A549 (cell line): ENCODE measurements around the gene RIMBP2. TPM values are rescaled to one million over a fixed set of nuclear protein-coding genes. Genes with fewer than 3 reads are reported as not detected.
"Not testable (repeated sequence)": the region's sequence is repeated elsewhere in the genome, so short reads cannot be mapped to it uniquely, and the experiment has no call there.

Experiments used
- ATAC-seq, 2 experiments: fragments of 200-7000 bp in 1 of 2; fragments of >200 bp in 1 of 2; cut with Nextera tagmentation in 1 of 2; cut with Tn5 transposase in 1 of 2; 3 replicates each; pipeline versions ENCODE4 v1.8.0 to v1.9.1; 2018 to 2020; ENCODE audit warnings: mild to moderate bottlenecking in 1 of 2, moderate library complexity in 1 of 2
- CTCF ChIA-PET: fragments of 300-600 bp; sonication (Branson Sonifier 250); formaldehyde crosslinking; extraction: SDS; loops from one replicate; lab custom pipeline; 2021; ENCODE audit warnings: antibody characterized with exemption, inconsistent platforms; lab: Yijun Ruan, JAX
- POLR2A ChIA-PET: fragments of 350-600 bp; formaldehyde crosslinking; extraction: SDS; loops from one replicate; lab custom pipeline; 2021; ENCODE audit warnings: antibody characterized with exemption, inconsistent platforms; lab: Yijun Ruan, JAX
- DNase-seq, 2 experiments: peaks; one replicate each; pipeline versions ENCODE4 v3.0.0 to v3.0.0-alpha.2; 2011 to 2016; ENCODE audit warnings: low read depth in 1 of 2, low spot score in 1 of 2
- FAIRE-seq: peaks from 2 replicates; lab custom pipeline; 2011; peaks lifted over from hg19 to GRCh38; lab: Jason Lieb, UNC
- H3K27ac ChIP-seq, 2 experiments: fragments of >200 bp; sonication (Bioruptor Twin); formaldehyde crosslinking; 3 replicates each; pipeline ENCODE4 v1.5.1; 2016 to 2017
- H3K4me1 ChIP-seq: fragments of >200 bp; sonication (Bioruptor Twin); formaldehyde crosslinking; 3 replicates; pipeline ENCODE4 v1.6.1; 2016
- H3K4me2 ChIP-seq: fragments of >200 bp; sonication (Bioruptor Twin); formaldehyde crosslinking; 3 replicates; pipeline ENCODE4 v1.6.1; 2016
- H3K4me3 ChIP-seq: fragments of >200 bp; sonication (Bioruptor Twin); formaldehyde crosslinking; 3 replicates; pipeline ENCODE4 v1.5.1; 2016
- H3K9me3 ChIP-seq: fragments of >200 bp; sonication (Bioruptor Twin); formaldehyde crosslinking; 3 replicates; pipeline ENCODE4 v1.6.1; 2016
- CBX8 ChIP-seq: fragments of 200-600 bp; sonication (generic); IDR thresholded peaks from 2 replicates; pipeline ENCODE4 v1.6.1; 2016
- CHD4 ChIP-seq: fragments of 200-600 bp; sonication (generic); IDR thresholded peaks from 2 replicates; pipeline ENCODE4 v1.6.1; 2016; ENCODE audit warnings: antibody characterized with exemption, mild to moderate bottlenecking, borderline replicate concordance
- E2F6 ChIP-seq: IDR thresholded peaks from 2 replicates; pipeline ENCODE4 v1.6.1; 2012; ENCODE audit warnings: low read depth, borderline replicate concordance
- EHF ChIP-seq: fragments of 250-450 bp; sonication (Bioruptor Pico); IDR thresholded peaks from 2 replicates; pipeline ENCODE4 v1.5.0; 2020; ENCODE audit warnings: mild to moderate bottlenecking
- ESRRA ChIP-seq: fragments of 150-350 bp; IDR thresholded peaks from 2 replicates; pipeline ENCODE4 v1.6.1; 2014; ENCODE audit warnings: mild to moderate bottlenecking, low read length, borderline replicate concordance
- FOSB ChIP-seq: fragments of 250-450 bp; sonication (Bioruptor Pico); IDR thresholded peaks from 2 replicates; pipeline ENCODE4 v1.5.0; 2020; ENCODE audit warnings: mild to moderate bottlenecking, moderate library complexity
- FOSL2 ChIP-seq, 2 experiments: fragments of 450-650 bp in 1 of 2; fragments of >200 bp in 1 of 2; sonication (Bioruptor Twin) in 1 of 2; formaldehyde crosslinking; IDR thresholded peaks; 2 replicates each; pipeline versions ENCODE4 v1.5.0 to v1.6.1; 2016 to 2020; ENCODE audit warnings: mild to moderate bottlenecking in 1 of 2, moderate library complexity in 1 of 2
- GATA3 ChIP-seq: IDR thresholded peaks from 2 replicates; pipeline ENCODE4 v1.6.1; 2012; ENCODE audit warnings: borderline replicate concordance
- JUN ChIP-seq, 2 experiments: fragments of >200 bp; sonication (Bioruptor Twin); formaldehyde crosslinking; IDR thresholded peaks; 2 replicates in 1 of 2; 3 replicates in 1 of 2; pipeline ENCODE4 v1.6.1; 2016 to 2017
- JUNB ChIP-seq: fragments of >200 bp; sonication (Bioruptor Twin); formaldehyde crosslinking; IDR thresholded peaks from 2 replicates; pipeline ENCODE4 v1.6.1; 2016
- MAFK ChIP-seq: fragments of 450-650 bp; IDR thresholded peaks from 2 replicates; pipeline ENCODE4 v1.6.1; 2014; ENCODE audit not compliant: partially characterized antibody
- MAX ChIP-seq: IDR thresholded peaks from 2 replicates; pipeline ENCODE4 v1.6.1; 2012
- MYC ChIP-seq: IDR thresholded peaks from 2 replicates; pipeline ENCODE4 v1.6.1; 2012; ENCODE audit warnings: mild to moderate bottlenecking, inconsistent platforms, low read length, improper control_type of control experiment, borderline replicate concordance
- NFE2L2 ChIP-seq: fragments of 150-350 bp; conservative IDR thresholded peaks from 2 replicates; pipeline ENCODE4 v1.6.1; 2014; ENCODE audit warnings: low read length
- POLR2A ChIP-seq: IDR thresholded peaks from 2 replicates; pipeline ENCODE4 v1.6.1; 2012; ENCODE audit warnings: mild to moderate bottlenecking, low read length
- RARB ChIP-seq: fragments of 250-450 bp; sonication (Bioruptor Pico); IDR thresholded peaks from 2 replicates; pipeline ENCODE4 v1.8.0; 2021; ENCODE audit warnings: mild to moderate bottlenecking, moderate library complexity
- RCOR1 ChIP-seq: fragments of 150-350 bp; IDR thresholded peaks from 2 replicates; pipeline ENCODE4 v1.6.1; 2014; ENCODE audit warnings: antibody characterized with exemption, low read length, low read depth
- RFX5 ChIP-seq: fragments of 450-650 bp; IDR thresholded peaks from 2 replicates; pipeline ENCODE4 v1.7.1; 2014; ENCODE audit warnings: antibody characterized with exemption, mild to moderate bottlenecking, moderate library complexity
- SMC3 ChIP-seq: fragments of >200 bp; sonication (Bioruptor Twin); formaldehyde crosslinking; IDR thresholded peaks from 3 replicates; pipeline ENCODE4 v1.6.1; 2018; ENCODE audit warnings: inconsistent platforms
- TFCP2L1 ChIP-seq: fragments of 250-450 bp; sonication (Bioruptor Pico); IDR thresholded peaks from 2 replicates; pipeline ENCODE4 v1.5.0; 2021; ENCODE audit warnings: mild to moderate bottlenecking
- USF2 ChIP-seq: fragments of 450-650 bp; IDR thresholded peaks from 2 replicates; pipeline ENCODE4 v1.6.1; 2014; ENCODE audit warnings: antibody characterized with exemption
- ZNF302 ChIP-seq: fragments of 250-450 bp; sonication (Bioruptor Pico); IDR thresholded peaks from 2 replicates; pipeline ENCODE4 v1.9.0; 2021; ENCODE audit warnings: inconsistent platforms, mild to moderate bottlenecking, moderate library complexity
- whole genome bisulfite sequencing: methylation state at CpG from one replicate; pipeline ENCODE4 v1.1.6; 2017; ENCODE audit errors: missing lambda C conversion rate; 5-methylcytosine and 5-hydroxymethylcytosine counted together
- polyA plus RNA-seq, 4 experiments: library from polyadenylated mRNA; depleted of rRNA in 3 of 4; stranded (reverse); fragments of >200 nt; fragmentation: RNase III in 1 of 4; extraction: RNeasy Plus Mini Kit Qiagen cat#74134 plus additional on column Dnase treatment in 1 of 4; gene quantifications; 2 replicates in 3 of 4; 3 replicates in 1 of 4; pipeline ENCODE4 v1.2.3, GENCODE V29; 2011 to 2017

RIMBP2 gene
- polyA plus RNA-seq, 2 of the 4 experiments (the other 2 are of a cell fraction), result not detected

- ATAC-seq (no peak), DNase-seq (no peak), FAIRE-seq (no peak)
- WGBS, result 17% methylated on average over 18 of the region's 24 CpGs
- Histone ChIP-seq H3K9me3 (no peaks in the 10 kb centered on the region), H3K4me3 (no peak overlapping the region), H3K4me2 (no peak overlapping the region), H3K4me1 (no peaks in the 10 kb centered on the region), H3K27ac (no peak overlapping the region)
- TF ChIP-seq MYC (no peak), RFX5 (no peak), E2F6 (no peak), TFCP2L1 (CRISPR knock-in tag) (no peak), CBX8 (no peak), FOSB (CRISPR knock-in tag) (no peak), POLR2A (no peak), RCOR1 (no peak), USF2 (no peak), EHF (no peak), CHD4 (no peak), NFE2L2 (no peak)
- ChIA-PET POLR2A (no interaction called here), CTCF (no interaction called here)
Measured at GRCh38 chr12:130689408-130690405, 26.4 kb downstream of the RIMBP2 start.

- POLR2A ChIA-PET, H3K4me2 ChIP-seq, FAIRE-seq, H3K4me1 ChIP-seq, DNase-seq, H3K4me3 ChIP-seq, H3K9me3 ChIP-seq, ATAC-seq, H3K27ac ChIP-seq, CTCF ChIA-PET: not testable (repeated sequence)
- WGBS, result 52% methylated on average over 16 of the region's 16 CpGs
Measured at GRCh38 chr12:130688999-130689398, 27.1 kb downstream of the RIMBP2 start.

- DNase-seq (no peak), ATAC-seq (no peak), FAIRE-seq (no peak)
- no peak overlapping the region for H3K4me2 ChIP-seq
- H3K4me3 ChIP-seq, result no peak overlapping the region
- POLR2A ChIA-PET, result no interaction called here
- no peak overlapping the region for H3K27ac ChIP-seq
- no peak for TF ChIP-seq GATA3
- no peak for TF ChIP-seq JUN (IDR thresholded peaks at IDR 0.05)
- TF ChIP-seq MAX, result no peak
- TF ChIP-seq ZNF302, result no peak
- no peak for TF ChIP-seq ESRRA
- no peak for TF ChIP-seq FOSL2 (IDR thresholded peaks at IDR 0.05)
- no peak for TF ChIP-seq FOSL2 (CRISPR knock-in tag; IDR thresholded peaks at IDR 0.05)
- TF ChIP-seq JUNB, result no peak
- TF ChIP-seq SMC3, result no peak
- TF ChIP-seq MAFK, result no peak
- TF ChIP-seq RARB, result no peak
- WGBS, result 31% methylated on average over 17 of the region's 20 CpGs
- CTCF ChIA-PET, result no interaction called here
- no peaks in the 10 kb centered on the region for H3K4me1 ChIP-seq
- no peaks in the 10 kb centered on the region for H3K9me3 ChIP-seq
Measured at GRCh38 chr12:130687796-130688778, 28.0 kb downstream of the RIMBP2 start.
